GM23338 (cell line): ENCODE results near the gene TAF4B. TPM values are rescaled to one million over a fixed set of nuclear protein-coding genes. Genes with fewer than 3 reads are reported as not detected.

Experiments used
- ATAC-seq: fragments of 200-7000 bp; cut with Tn5 transposase; 3 replicates; pipeline ENCODE4 v1.9.1; 2020
- DNase-seq: peaks from one replicate; pipeline ENCODE4 v3.0.0-alpha.2; 2015; ENCODE audit warnings: low spot score
- H2AFZ ChIP-seq: fragments of 200-600 bp; sonication (generic); 2 replicates; pipeline ENCODE4 v1.8.0; 2016; ENCODE audit warnings: antibody characterized with exemption, mild to moderate bottlenecking, moderate library complexity
- H3F3A ChIP-seq: fragments of 200-600 bp; sonication (generic); replicated peaks from 2 replicates; pipeline ENCODE4 v1.8.0; 2017; ENCODE audit warnings: antibody characterized with exemption, mixed run types, low read depth
- H3K27ac ChIP-seq: fragments of 200-600 bp; sonication (generic); 2 replicates; pipeline ENCODE4 v1.6.1; 2016; ENCODE audit warnings: low read depth
- H3K27me3 ChIP-seq: fragments of 200-600 bp; sonication (generic); 2 replicates; pipeline ENCODE4 v1.8.0; 2016; ENCODE audit warnings: mild to moderate bottlenecking, mixed run types, moderate library complexity; ENCODE audit not compliant: insufficient read depth
- H3K36me3 ChIP-seq: fragments of 200-600 bp; sonication (generic); 2 replicates; pipeline ENCODE4 v1.8.0; 2016; ENCODE audit warnings: mild to moderate bottlenecking; ENCODE audit not compliant: insufficient read depth
- H3K4me1 ChIP-seq: fragments of 200-600 bp; sonication (generic); 2 replicates; pipeline ENCODE4 v1.8.0; 2016; ENCODE audit warnings: mild to moderate bottlenecking, moderate library complexity; ENCODE audit not compliant: insufficient read depth
- H3K4me2 ChIP-seq: fragments of 200-600 bp; sonication (generic); 2 replicates; pipeline ENCODE4 v1.7.1; 2017; ENCODE audit warnings: mixed run types
- H3K4me3 ChIP-seq: fragments of 200-600 bp; sonication (generic); 2 replicates; pipeline ENCODE4 v1.6.1; 2016; ENCODE audit warnings: mixed run types
- H3K79me2 ChIP-seq: fragments of 200-600 bp; sonication (generic); replicated peaks from 2 replicates; pipeline ENCODE4 v1.8.0; 2017; ENCODE audit warnings: mild to moderate bottlenecking; ENCODE audit not compliant: insufficient read depth
- H3K9me2 ChIP-seq: fragments of 200-600 bp; sonication (generic); 2 replicates; pipeline ENCODE4 v1.8.0; 2017; ENCODE audit not compliant: insufficient read depth
- H4K20me1 ChIP-seq: fragments of 200-600 bp; sonication (generic); replicated peaks from 2 replicates; pipeline ENCODE4 v1.8.0; 2017; ENCODE audit warnings: mild to moderate bottlenecking; ENCODE audit not compliant: insufficient read depth
- H3K27ac Mint-ChIP-seq: 2 replicates; pipeline ENCODE4 v1.8.0; 2020; ENCODE audit warnings: inconsistent platforms, mild to moderate bottlenecking, moderate library complexity, mixed read lengths
- H3K27me3 Mint-ChIP-seq: 3 replicates; pipeline ENCODE4 v1.8.0; 2022; ENCODE audit warnings: low read depth, mild to moderate bottlenecking, moderate library complexity, mixed read lengths, inconsistent platforms; ENCODE audit not compliant: insufficient read depth, poor library complexity
- H3K36me3 Mint-ChIP-seq: 3 replicates; pipeline ENCODE4 v1.8.0; 2021; ENCODE audit warnings: low read depth, mild to moderate bottlenecking, inconsistent platforms, moderate library complexity, mixed read lengths
- H3K4me1 Mint-ChIP-seq: 3 replicates; pipeline ENCODE4 v1.8.0; 2020; ENCODE audit warnings: mild to moderate bottlenecking, inconsistent platforms, mixed read lengths
- H3K4me3 Mint-ChIP-seq: 3 replicates; pipeline ENCODE4 v1.8.0; 2021; ENCODE audit warnings: moderate library complexity, mild to moderate bottlenecking, inconsistent platforms, mixed read lengths
- H3K9me3 Mint-ChIP-seq: 3 replicates; pipeline ENCODE4 v1.8.0; 2020; ENCODE audit warnings: moderate library complexity, mild to moderate bottlenecking, inconsistent platforms, mixed read lengths
- CREB1 ChIP-seq: fragments of 250-450 bp; sonication (Bioruptor Pico); IDR thresholded peaks from 2 replicates; pipeline ENCODE4 v1.5.0; 2020; ENCODE audit warnings: low read depth, mild to moderate bottlenecking, moderate library complexity
- EZH2 ChIP-seq: fragments of 200-600 bp; sonication (generic); IDR thresholded peaks from one replicate; pipeline ENCODE4 v1.8.0; 2017; ENCODE audit warnings: antibody characterized with exemption, mild to moderate bottlenecking, low read depth; ENCODE audit not compliant: unreplicated experiment
- polyA plus RNA-seq: library from polyadenylated mRNA; unstranded; fragments of >200 nt; fragmentation: Nextera tagmentation; extraction: Ambion mirVana; gene quantifications from 2 replicates; pipeline ENCODE4 v1.2.1, GENCODE V29; 2016
- total RNA-seq: library from RNA; depleted of rRNA; stranded (reverse); fragments of >200 nt; shearing (Covaris generic); gene quantifications from 2 replicates; pipeline ENCODE4 v1.2.3, GENCODE V29; 2014
- TF ChIP-seq, protein P1 (sequence below): IDR thresholded peaks from 2 replicates; pipeline ENCODE4 v1.6.1; 2016; ENCODE audit warnings: antibody characterized with exemption
- TF ChIP-seq, protein P2 (sequence below): fragments of 250-450 bp; sonication (Bioruptor Pico); IDR thresholded peaks from 2 replicates; pipeline ENCODE4 v1.5.0; 2020; ENCODE audit warnings: mild to moderate bottlenecking, moderate library complexity
- TF ChIP-seq, protein P3 (sequence below), 2 experiments: fragments of 200-600 bp in 1 of 2; sonication (generic) in 1 of 2; conservative IDR thresholded peaks; 2 replicates each; pipeline versions ENCODE4 v1.5.1 to v1.6.1; 2016 to 2017; ENCODE audit warnings: antibody characterized with exemption in 2 of 2, low read depth in 2 of 2, mild to moderate bottlenecking in 2 of 2, moderate library complexity in 1 of 2

TAF4B gene
- total and polyA plus RNA-seq, 2 experiments from 2014 or later = 9.4 to 27.3 TPM

DNA sequence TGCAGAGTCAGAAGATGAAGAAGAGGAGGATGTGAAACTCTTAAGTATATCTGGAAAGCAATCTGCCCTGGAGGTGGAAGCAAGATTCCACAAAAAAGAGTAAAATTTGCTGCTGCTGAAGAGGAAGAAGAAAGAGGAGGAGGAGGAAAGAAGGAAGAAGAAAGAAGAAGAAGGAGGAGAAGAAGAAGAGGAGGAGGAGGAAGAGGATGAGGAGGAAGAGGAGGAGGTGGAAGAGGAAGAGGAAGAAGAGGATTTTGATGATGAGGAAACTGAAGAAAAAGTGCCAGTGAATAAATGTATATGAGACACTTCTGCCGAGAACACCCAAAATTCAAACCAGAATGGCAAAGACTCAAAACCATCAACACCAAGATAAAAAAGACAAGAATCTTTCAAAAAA is 20.9 kb upstream of the TAF4B start:
- Mint-ChIP-seq H3K4me3 (no peak overlapping the region), H3K4me1 (no peaks in the 10 kb centered on the region), H3K27me3 (peaks cover 3% of the 10 kb centered on the region), H3K9me3 (peaks cover 7% of the 10 kb centered on the region; the same call in 2 of the 3 replicates), H3K27ac (no peak overlapping the region), H3K36me3 (peaks cover 3% of the 10 kb centered on the region; the same call in 1 of the 3 replicates)
- Histone ChIP-seq H3K27ac (no peak overlapping the region), H3K9me2 (0 out of 2 replicates have a peak, but pooled peaks cover 4% of the 10 kb centered on the region), H3K4me2 (no peak overlapping the region), H3K27me3 (no peaks in the 10 kb centered on the region), H4K20me1 (no peaks in the 10 kb centered on the region), H3K36me3 (no peaks in the 10 kb centered on the region; the same call in 1 of the 2 replicates), H2AFZ (no peak overlapping the region), H3K4me3 (no peak overlapping the region), H3K79me2 (no peaks in the 10 kb centered on the region), H3F3A (no peaks in the 10 kb centered on the region), H3K4me1 (no peaks in the 10 kb centered on the region)
- ATAC-seq (no peak), DNase-seq (no peak)
- TF ChIP-seq, protein P1, sequence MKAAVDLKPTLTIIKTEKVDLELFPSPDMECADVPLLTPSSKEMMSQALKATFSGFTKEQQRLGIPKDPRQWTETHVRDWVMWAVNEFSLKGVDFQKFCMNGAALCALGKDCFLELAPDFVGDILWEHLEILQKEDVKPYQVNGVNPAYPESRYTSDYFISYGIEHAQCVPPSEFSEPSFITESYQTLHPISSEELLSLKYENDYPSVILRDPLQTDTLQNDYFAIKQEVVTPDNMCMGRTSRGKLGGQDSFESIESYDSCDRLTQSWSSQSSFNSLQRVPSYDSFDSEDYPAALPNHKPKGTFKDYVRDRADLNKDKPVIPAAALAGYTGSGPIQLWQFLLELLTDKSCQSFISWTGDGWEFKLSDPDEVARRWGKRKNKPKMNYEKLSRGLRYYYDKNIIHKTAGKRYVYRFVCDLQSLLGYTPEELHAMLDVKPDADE = no peak
- TF ChIP-seq CREB1 (CRISPR knock-in tag) (no peak), EZH2 (no peak)
- TF ChIP-seq, protein P2, sequence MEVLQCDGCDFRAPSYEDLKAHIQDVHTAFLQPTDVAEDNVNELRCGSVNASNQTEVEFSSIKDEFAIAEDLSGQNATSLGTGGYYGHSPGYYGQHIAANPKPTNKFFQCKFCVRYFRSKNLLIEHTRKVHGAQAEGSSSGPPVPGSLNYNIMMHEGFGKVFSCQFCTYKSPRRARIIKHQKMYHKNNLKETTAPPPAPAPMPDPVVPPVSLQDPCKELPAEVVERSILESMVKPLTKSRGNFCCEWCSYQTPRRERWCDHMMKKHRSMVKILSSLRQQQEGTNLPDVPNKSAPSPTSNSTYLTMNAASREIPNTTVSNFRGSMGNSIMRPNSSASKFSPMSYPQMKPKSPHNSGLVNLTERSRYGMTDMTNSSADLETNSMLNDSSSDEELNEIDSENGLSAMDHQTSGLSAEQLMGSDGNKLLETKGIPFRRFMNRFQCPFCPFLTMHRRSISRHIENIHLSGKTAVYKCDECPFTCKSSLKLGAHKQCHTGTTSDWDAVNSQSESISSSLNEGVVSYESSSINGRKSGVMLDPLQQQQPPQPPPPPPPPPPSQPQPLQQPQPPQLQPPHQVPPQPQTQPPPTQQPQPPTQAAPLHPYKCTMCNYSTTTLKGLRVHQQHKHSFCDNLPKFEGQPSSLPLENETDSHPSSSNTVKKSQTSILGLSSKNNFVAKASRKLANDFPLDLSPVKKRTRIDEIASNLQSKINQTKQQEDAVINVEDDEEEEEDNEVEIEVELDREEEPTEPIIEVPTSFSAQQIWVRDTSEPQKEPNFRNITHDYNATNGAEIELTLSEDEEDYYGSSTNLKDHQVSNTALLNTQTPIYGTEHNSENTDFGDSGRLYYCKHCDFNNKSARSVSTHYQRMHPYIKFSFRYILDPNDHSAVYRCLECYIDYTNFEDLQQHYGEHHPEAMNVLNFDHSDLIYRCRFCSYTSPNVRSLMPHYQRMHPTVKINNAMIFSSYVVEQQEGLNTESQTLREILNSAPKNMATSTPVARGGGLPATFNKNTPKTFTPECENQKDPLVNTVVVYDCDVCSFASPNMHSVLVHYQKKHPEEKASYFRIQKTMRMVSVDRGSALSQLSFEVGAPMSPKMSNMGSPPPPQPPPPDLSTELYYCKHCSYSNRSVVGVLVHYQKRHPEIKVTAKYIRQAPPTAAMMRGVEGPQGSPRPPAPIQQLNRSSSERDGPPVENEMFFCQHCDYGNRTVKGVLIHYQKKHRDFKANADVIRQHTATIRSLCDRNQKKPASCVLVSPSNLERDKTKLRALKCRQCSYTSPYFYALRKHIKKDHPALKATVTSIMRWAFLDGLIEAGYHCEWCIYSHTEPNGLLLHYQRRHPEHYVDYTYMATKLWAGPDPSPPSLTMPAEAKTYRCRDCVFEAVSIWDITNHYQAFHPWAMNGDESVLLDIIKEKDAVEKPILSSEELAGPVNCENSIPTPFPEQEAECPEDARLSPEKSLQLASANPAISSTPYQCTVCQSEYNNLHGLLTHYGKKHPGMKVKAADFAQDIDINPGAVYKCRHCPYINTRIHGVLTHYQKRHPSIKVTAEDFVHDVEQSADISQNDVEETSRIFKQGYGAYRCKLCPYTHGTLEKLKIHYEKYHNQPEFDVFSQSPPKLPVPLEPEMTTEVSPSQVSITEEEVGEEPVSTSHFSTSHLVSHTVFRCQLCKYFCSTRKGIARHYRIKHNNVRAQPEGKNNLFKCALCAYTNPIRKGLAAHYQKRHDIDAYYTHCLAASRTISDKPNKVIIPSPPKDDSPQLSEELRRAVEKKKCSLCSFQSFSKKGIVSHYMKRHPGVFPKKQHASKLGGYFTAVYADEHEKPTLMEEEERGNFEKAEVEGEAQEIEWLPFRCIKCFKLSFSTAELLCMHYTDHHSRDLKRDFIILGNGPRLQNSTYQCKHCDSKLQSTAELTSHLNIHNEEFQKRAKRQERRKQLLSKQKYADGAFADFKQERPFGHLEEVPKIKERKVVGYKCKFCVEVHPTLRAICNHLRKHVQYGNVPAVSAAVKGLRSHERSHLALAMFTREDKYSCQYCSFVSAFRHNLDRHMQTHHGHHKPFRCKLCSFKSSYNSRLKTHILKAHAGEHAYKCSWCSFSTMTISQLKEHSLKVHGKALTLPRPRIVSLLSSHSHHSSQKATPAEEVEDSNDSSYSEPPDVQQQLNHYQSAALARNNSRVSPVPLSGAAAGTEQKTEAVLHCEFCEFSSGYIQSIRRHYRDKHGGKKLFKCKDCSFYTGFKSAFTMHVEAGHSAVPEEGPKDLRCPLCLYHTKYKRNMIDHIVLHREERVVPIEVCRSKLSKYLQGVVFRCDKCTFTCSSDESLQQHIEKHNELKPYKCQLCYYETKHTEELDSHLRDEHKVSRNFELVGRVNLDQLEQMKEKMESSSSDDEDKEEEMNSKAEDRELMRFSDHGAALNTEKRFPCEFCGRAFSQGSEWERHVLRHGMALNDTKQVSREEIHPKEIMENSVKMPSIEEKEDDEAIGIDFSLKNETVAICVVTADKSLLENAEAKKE (CRISPR knock-in tag) = no peak
- TF ChIP-seq, protein P3, sequence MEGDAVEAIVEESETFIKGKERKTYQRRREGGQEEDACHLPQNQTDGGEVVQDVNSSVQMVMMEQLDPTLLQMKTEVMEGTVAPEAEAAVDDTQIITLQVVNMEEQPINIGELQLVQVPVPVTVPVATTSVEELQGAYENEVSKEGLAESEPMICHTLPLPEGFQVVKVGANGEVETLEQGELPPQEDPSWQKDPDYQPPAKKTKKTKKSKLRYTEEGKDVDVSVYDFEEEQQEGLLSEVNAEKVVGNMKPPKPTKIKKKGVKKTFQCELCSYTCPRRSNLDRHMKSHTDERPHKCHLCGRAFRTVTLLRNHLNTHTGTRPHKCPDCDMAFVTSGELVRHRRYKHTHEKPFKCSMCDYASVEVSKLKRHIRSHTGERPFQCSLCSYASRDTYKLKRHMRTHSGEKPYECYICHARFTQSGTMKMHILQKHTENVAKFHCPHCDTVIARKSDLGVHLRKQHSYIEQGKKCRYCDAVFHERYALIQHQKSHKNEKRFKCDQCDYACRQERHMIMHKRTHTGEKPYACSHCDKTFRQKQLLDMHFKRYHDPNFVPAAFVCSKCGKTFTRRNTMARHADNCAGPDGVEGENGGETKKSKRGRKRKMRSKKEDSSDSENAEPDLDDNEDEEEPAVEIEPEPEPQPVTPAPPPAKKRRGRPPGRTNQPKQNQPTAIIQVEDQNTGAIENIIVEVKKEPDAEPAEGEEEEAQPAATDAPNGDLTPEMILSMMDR (conservative IDR thresholded peaks at IDR 0.05; ENCODE audit: low read depth in 2 of 2) = no peak
